Measurements from ENCODE around the gene LRRC8A.
"Not testable (repeated sequence)": the region's sequence is repeated elsewhere in the genome, so short reads cannot be mapped to it uniquely, and the experiment has no call there.

The LRRC8A gene

DNA sequence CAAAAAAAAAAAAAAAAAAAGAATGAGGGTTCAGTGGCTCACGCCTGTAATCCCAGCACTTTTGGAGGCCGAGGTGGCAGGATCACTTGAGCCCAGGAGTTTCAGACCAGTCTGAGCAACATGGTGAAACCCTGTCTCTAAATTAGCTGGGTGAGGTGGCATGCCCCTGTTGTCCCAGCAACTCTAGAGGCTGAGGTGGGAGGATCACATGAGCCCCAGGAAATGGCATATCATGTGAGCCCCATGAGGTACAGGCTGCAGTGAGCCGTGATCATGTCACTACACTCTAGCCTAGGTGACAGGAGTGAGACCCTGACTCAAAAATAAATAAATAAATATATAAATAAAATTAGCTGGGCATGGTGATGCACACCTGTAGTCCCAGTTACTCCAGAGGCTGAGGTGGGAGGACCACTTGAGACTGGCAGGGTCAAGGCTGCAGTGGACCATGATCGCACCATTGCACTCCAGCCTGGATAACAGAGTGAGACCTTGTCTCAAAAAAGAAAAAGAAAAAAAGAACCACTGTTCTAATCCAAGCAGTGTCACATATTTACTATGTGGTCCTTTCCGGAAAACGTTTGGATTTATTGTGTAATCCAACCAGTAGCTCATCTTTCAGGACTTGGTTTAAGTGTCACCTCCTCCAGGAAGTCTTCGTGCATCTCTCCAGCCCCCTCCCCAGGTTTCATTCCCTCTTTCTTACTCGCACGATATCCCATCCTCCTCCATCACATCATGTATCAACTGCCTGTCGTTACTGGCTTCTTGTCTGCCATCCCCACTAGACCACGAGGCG, 40.0 kb upstream of the LRRC8A start:
- no peaks in the 10 kb centered on the region for H3K4me1 ChIP-seq (ENCODE audit: insufficient read depth, low read length, severe bottlenecking)
- no peak overlapping the region for H2AFZ ChIP-seq (ENCODE audit: low read length)
- TF ChIP-seq, protein P1, sequence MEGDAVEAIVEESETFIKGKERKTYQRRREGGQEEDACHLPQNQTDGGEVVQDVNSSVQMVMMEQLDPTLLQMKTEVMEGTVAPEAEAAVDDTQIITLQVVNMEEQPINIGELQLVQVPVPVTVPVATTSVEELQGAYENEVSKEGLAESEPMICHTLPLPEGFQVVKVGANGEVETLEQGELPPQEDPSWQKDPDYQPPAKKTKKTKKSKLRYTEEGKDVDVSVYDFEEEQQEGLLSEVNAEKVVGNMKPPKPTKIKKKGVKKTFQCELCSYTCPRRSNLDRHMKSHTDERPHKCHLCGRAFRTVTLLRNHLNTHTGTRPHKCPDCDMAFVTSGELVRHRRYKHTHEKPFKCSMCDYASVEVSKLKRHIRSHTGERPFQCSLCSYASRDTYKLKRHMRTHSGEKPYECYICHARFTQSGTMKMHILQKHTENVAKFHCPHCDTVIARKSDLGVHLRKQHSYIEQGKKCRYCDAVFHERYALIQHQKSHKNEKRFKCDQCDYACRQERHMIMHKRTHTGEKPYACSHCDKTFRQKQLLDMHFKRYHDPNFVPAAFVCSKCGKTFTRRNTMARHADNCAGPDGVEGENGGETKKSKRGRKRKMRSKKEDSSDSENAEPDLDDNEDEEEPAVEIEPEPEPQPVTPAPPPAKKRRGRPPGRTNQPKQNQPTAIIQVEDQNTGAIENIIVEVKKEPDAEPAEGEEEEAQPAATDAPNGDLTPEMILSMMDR (IDR thresholded peaks at IDR 0.05; ENCODE audit: low read length) = no peak
- TF ChIP-seq EZH2 (IDR thresholded peaks at IDR 0.05; ENCODE audit: borderline replicate concordance, low read length) = no peak
- H4K20me1 ChIP-seq (ENCODE audit: insufficient read depth, low read length) = no peaks in the 10 kb centered on the region
- H3K79me2 ChIP-seq (ENCODE audit: insufficient read depth, low read length) = no peaks in the 10 kb centered on the region
- no peaks in the 10 kb centered on the region for H3K9me2 ChIP-seq (ENCODE audit: low read depth, low read length)
- no peaks in the 10 kb centered on the region for H3K9me3 ChIP-seq (ENCODE audit: low read length)
- no peak overlapping the region for H3K4me2 ChIP-seq (ENCODE audit: low read length)
- no peaks in the 10 kb centered on the region for H3K27me3 ChIP-seq (ENCODE audit: insufficient read depth, low read length)
- no peaks in the 10 kb centered on the region for H3F3A ChIP-seq (ENCODE audit: insufficient read depth, low read length)
- 0 out of 2 replicates have a peak, but pooled peaks cover 7% of the 10 kb centered on the region for H3K36me3 ChIP-seq (ENCODE audit: insufficient read depth, low read length)
- H3K9ac ChIP-seq (ENCODE audit: low read length) = no peak overlapping the region
- no peak overlapping the region for H3K27ac ChIP-seq (ENCODE audit: low read depth, low read length, poor library complexity, severe bottlenecking)
- no peak overlapping the region for H3K4me3 ChIP-seq (ENCODE audit: low read depth, low read length, poor library complexity, severe bottlenecking)

- not testable (repeated sequence) for H3K79me2 ChIP-seq (ENCODE audit: insufficient read depth, low read length); H3K9ac ChIP-seq (ENCODE audit: low read length); H3F3A ChIP-seq (ENCODE audit: insufficient read depth, low read length); H3K9me3 ChIP-seq (ENCODE audit: low read length); H3K4me2 ChIP-seq (ENCODE audit: low read length); H2AFZ ChIP-seq (ENCODE audit: low read length); H3K27me3 ChIP-seq (ENCODE audit: insufficient read depth, low read length); H3K9me2 ChIP-seq (ENCODE audit: low read depth, low read length); H3K36me3 ChIP-seq (ENCODE audit: insufficient read depth, low read length); H3K27ac ChIP-seq (ENCODE audit: low read depth, low read length, poor library complexity, severe bottlenecking); H4K20me1 ChIP-seq (ENCODE audit: insufficient read depth, low read length); H3K4me1 ChIP-seq (ENCODE audit: insufficient read depth, low read length, severe bottlenecking); H3K4me3 ChIP-seq (ENCODE audit: low read depth, low read length, poor library complexity, severe bottlenecking)
These were observed 38.8 kb upstream of the LRRC8A start for GRCh38 chr9:128843171-128843570.

GRCh38 chr9:128845186-128845931, 36.6 kb upstream of the LRRC8A start:
- Histone ChIP-seq H3K4me2 (ENCODE audit: low read length) (no peak overlapping the region), H3K36me3 (ENCODE audit: insufficient read depth, low read length) (peaks cover 4% of the 10 kb centered on the region; the same call in 1 of the 2 replicates), H3K4me1 (ENCODE audit: insufficient read depth, low read length, severe bottlenecking) (no peaks in the 10 kb centered on the region)

More at GRCh38 chr9:128845186-128845931, 36.6 kb upstream of the LRRC8A start:
- Histone ChIP-seq H3K9me2 (ENCODE audit: low read depth, low read length) (no peaks in the 10 kb centered on the region), H3K27me3 (ENCODE audit: insufficient read depth, low read length) (no peaks in the 10 kb centered on the region), H3K79me2 (ENCODE audit: insufficient read depth, low read length) (no peaks in the 10 kb centered on the region), H2AFZ (ENCODE audit: low read length) (no peak overlapping the region), H3K9me3 (ENCODE audit: low read length) (no peaks in the 10 kb centered on the region), H3K9ac (ENCODE audit: low read length) (no peak overlapping the region), H3F3A (ENCODE audit: insufficient read depth, low read length) (no peaks in the 10 kb centered on the region), H3K4me3 (ENCODE audit: low read depth, low read length, poor library complexity, severe bottlenecking) (no peak overlapping the region), H4K20me1 (ENCODE audit: insufficient read depth, low read length) (no peaks in the 10 kb centered on the region), H3K27ac (ENCODE audit: low read depth, low read length, poor library complexity, severe bottlenecking) (no peak overlapping the region)
- no peak for TF ChIP-seq EZH2 (IDR thresholded peaks at IDR 0.05; ENCODE audit: borderline replicate concordance, low read length)
- TF ChIP-seq, protein P1 (IDR thresholded peaks at IDR 0.05; ENCODE audit: low read length) = no peak
